ENCODE measurements around the gene SEMA7A.

GRCh38 chr15:74444106-74445062 is 10.6 kb upstream of the SEMA7A start:
- TF ChIP-seq CTCF (conservative IDR thresholded peaks at IDR 0.05) (no peak), ZFX (IDR thresholded peaks at IDR 0.05) (no peak)

All from C4-2B (cell line).